SK-N-MC (cell line): ENCODE data around the gene VPS36.
A peak's percentile ranks its signal among the peaks of the same experiment; 100 is the strongest.
"Not testable (repeated sequence)": the region's sequence is repeated elsewhere in the genome, so short reads cannot be mapped to it uniquely, and the experiment has no call there.

Source experiments
- DNase-seq: peaks from one replicate; pipeline ENCODE4 v3.0.0-alpha.2; 2011; ENCODE audit warnings: low read depth, low spot score
- H3K27ac ChIP-seq: fragments of 200-600 bp; sonication (generic); 2 replicates; pipeline ENCODE4 v1.5.1; 2016; ENCODE audit warnings: mixed run types
- H3K36me3 ChIP-seq: fragments of 200-600 bp; sonication (generic); 2 replicates; pipeline ENCODE4 v1.6.1; 2017; ENCODE audit warnings: antibody characterized with exemption, low read length, mixed read lengths; ENCODE audit not compliant: insufficient read depth
- H3K4me3 ChIP-seq: fragments of 200-600 bp; sonication (generic); 2 replicates; pipeline ENCODE4 v1.5.1; 2016
- H3K9ac ChIP-seq: fragments of 200-600 bp; sonication (generic); 2 replicates; pipeline ENCODE4 v1.8.0; 2017; ENCODE audit warnings: mixed run types, mixed read lengths; ENCODE audit not compliant: insufficient read length
- H3K9me3 ChIP-seq: fragments of 200-600 bp; sonication (generic); 2 replicates; pipeline ENCODE4 v1.6.1; 2017; ENCODE audit warnings: low read depth, mild to moderate bottlenecking, antibody characterized with exemption, low read length, moderate library complexity, mixed read lengths
- EZH2 ChIP-seq: fragments of 200-600 bp; sonication (generic); IDR thresholded peaks from one replicate; pipeline ENCODE4 v1.6.1; 2017; ENCODE audit warnings: antibody characterized with exemption
- FOXP2 ChIP-seq: optimal IDR thresholded peaks from 2 replicates; pipeline ENCODE3; 2011; ENCODE audit warnings: mild to moderate bottlenecking, moderate library complexity; ENCODE audit not compliant: insufficient read depth; ENCODE audit errors: extremely low read length, control extremely low read depth
- POLR2AphosphoS5 ChIP-seq: IDR thresholded peaks from 2 replicates; pipeline ENCODE4 v1.6.1; 2012; ENCODE audit warnings: mild to moderate bottlenecking, low read depth, low read length, borderline replicate concordance

VPS36 gene, protein sequence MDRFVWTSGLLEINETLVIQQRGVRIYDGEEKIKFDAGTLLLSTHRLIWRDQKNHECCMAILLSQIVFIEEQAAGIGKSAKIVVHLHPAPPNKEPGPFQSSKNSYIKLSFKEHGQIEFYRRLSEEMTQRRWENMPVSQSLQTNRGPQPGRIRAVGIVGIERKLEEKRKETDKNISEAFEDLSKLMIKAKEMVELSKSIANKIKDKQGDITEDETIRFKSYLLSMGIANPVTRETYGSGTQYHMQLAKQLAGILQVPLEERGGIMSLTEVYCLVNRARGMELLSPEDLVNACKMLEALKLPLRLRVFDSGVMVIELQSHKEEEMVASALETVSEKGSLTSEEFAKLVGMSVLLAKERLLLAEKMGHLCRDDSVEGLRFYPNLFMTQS

DNA sequence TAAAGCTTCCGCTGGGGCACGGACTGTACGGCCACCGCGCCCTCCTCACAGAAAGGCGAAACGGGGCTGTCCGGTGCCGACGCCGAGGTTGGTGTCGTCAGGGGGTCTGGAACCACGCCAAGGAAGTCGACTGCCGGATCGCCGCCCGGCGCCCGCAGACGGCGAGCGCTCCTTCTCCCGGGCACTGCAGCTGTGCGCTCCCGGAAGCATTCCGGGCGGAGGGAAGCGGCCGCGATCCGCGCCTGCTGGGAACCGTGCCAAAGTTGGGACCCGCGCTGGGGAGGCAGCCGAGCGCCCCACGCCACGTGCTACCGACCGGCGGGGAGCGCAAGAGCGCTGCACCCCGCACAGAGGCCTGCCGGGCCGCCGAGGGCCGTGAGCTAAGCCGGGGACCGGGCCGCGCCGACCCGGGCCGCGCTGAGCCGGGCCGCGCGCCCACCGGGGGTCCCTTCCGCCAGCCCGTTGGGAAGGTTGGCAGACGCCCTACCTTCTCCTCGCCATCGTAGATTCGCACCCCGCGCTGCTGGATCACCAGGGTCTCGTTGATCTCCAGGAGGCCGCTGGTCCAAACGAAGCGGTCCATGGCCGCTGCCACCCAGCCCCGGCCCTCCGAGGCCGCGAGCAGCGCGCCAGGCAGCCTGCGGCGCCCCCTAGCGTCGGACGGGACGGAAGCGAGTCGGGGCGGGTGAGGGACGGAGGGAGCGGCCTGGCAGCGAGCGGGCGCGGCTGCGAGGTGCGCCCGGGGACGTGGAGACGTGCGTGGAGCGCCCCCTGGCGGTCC is at the start of gene VPS36:
Gene VPS36, minus strand, starts transcription at position 623 of the 781 bp plus-strand sequence. Its CDS starts 40 bp downstream, at position 583.
- TF ChIP-seq FOXP2: peak; percentile 58
- TF ChIP-seq POLR2AphosphoS5: peak; percentile 80
- no peak for TF ChIP-seq EZH2
- Histone ChIP-seq H3K9ac (peak within 1 kb of the TSS; percentile 98), H3K27ac (peak within 1 kb of the TSS; percentile 89)

DNA sequence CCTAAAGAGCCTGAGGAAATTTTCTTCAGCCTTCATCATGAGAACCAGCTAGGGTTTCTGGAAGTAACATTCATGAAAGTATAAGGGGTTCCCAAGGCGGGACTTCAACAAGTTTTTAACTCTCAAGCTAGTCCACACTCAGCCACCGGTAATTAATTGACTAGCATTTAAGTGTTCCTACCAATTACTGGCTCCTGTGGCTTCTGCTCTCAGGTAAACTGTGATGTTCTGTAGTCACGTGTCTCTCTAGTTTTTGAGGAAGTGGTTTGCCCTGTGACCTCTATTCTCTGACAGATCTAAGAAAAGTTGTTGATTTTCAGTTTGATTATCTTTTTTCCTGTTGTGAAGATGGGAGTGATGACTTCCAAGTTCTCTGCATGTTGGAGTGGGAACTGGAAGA is 47.5 kb upstream of the VPS36 start:
- not testable (repeated sequence) for H3K4me3 ChIP-seq, H3K27ac ChIP-seq, H3K9me3 ChIP-seq, DNase-seq, H3K9ac ChIP-seq, H3K36me3 ChIP-seq

More for the DNA sequence above, at the start of gene VPS36:
- H3K4me3 ChIP-seq: peak within 1 kb of the TSS; percentile 94
- H3K36me3 ChIP-seq: peaks cover 5% of the 10 kb centered on the region
- H3K9me3 ChIP-seq: no peaks in the 10 kb centered on the region
- no peak for DNase-seq

DNA sequence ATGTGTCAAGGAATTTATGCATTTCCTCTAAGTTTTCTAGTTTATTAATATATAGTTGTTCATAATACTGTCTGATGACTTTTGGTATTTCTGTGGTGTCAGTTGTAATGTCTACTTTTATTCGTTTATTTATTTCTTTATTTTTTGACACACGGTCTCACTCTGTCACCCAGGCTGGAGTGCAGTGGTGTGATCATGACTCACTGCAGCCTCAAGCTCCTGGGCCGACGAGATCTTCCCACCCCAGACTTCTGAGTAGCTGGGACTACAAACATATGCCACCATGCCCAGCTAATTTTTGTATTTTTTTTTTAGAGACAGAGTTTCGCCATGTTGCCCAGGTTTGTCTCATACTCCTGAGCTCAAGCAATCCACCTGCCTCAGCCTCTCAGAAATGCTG is 43.8 kb upstream of the VPS36 start:
- not testable (repeated sequence) for H3K9me3 ChIP-seq, DNase-seq, H3K9ac ChIP-seq, H3K36me3 ChIP-seq, H3K27ac ChIP-seq, H3K4me3 ChIP-seq

DNA sequence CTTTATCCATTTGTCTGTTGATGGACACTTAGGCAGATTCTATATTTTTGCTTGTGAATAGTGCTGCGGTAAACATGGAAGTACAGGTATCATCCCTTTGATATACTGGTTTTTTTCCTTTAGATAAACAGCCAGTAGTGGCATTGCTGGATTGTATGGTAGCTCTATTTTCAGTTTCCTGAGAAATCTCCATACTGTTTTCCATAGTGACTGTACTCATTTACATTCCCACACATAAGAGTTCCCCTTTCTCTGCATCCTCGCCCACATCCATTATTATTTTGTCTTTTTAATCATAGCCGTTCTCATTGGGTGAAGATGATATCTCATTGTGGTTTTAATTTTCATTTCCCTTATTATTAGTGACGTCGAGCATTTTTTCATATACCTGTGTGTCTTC is 40.6 kb upstream of the VPS36 start:
- not testable (repeated sequence) for DNase-seq, H3K27ac ChIP-seq, H3K4me3 ChIP-seq, H3K9me3 ChIP-seq, H3K9ac ChIP-seq, H3K36me3 ChIP-seq

DNA sequence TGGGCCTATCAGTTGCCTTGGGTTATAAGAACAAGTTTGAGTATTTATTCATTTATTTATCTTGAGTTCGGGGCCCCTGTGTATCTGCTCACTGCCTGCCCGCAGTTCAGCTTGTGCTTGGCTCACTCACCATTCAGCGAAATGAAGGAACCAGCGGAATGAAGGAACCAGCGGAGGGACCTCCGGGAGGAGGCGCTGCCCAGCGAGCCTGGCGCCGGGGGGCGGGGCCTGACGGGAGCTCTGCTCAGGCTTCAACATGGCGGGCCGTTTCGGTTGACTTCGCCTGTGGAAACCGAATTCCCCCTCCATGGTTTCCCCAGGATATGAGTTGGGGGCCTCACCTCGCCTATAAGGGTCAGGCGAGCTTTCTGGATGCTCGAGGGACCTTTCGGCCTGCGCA is 38.3 kb upstream of the VPS36 start:
- DNase-seq, H3K4me3 ChIP-seq, H3K9me3 ChIP-seq, H3K36me3 ChIP-seq, H3K27ac ChIP-seq, H3K9ac ChIP-seq: not testable (repeated sequence)

DNA sequence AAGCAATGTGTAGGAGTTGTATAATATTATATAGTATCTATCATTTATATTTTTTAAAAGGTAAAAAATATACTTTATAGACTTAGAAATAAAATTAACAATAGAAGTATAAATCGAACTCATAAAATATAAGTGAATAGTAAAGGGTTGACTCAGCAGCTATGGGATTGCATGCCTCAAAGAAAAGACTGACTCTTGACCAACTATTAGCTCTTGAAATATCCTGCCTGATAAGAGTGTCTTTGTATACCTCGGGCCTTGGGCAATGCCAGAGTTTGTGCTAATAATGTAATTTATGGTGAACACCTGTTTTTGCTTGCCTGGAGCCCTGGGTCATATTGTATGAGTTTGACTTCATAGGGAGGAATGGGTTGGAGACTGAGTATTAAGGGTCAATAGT is 36.6 kb upstream of the VPS36 start:
- not testable (repeated sequence) for H3K27ac ChIP-seq, H3K36me3 ChIP-seq, H3K9ac ChIP-seq, DNase-seq, H3K9me3 ChIP-seq, H3K4me3 ChIP-seq

DNA sequence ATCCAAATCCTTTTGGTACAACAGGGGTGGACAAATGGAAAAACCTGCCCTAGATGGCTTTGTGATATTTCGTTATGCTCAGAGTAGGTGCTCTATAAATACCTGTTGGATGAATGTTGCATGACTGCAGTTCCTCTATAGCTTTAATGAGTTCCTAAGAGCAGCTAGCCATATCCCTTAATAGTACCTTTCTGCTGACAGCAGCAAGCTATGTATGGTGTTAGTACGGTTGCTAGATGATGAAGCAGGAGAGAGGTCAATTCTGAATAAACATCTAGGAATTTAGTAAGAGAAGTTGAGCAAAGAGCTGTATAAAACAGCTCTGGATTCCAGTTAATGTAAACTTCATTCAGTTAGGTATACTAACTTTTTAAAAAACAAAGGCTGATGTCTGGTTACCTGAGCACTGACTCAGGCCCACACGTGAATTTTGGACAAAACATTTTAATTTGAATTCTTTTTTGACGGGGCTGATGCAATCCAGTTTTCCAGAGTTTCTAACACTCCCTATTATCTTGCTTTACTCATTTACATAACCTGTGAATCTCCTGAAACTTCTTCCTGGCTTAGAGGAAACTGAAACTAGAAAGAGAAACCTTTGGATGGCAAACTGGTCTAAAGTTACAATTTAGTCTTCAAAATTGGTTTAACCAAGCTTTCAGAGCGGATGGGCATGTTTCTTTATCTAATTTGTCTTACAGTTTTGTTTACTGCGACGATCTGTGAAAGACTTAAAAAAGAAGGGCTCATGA is 30.4 kb upstream of the VPS36 start:
- peaks cover 16% of the 10 kb centered on the region for H3K36me3 ChIP-seq
- not testable (repeated sequence) for H3K27ac ChIP-seq, H3K4me3 ChIP-seq, DNase-seq, H3K9me3 ChIP-seq, H3K9ac ChIP-seq

DNA sequence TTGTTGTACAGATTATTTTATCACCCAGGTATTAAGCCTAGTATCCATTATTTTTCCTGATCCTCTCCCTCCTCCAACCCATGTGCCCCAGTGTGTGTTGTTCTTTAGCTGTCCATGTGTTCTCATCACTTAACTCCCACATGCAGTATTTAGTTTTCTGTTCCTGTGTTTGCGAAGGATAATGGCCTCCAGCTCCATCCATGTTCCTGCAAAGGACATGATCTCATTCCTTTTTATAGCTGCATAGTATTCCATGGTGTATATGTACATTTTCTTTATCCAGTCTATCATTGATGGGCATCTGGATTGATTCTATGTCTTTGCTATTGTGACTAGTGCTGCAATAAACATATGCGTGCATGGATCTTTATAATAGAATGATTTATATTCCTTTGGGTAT is 18.1 kb upstream of the VPS36 start:
- H3K9ac ChIP-seq, H3K9me3 ChIP-seq, H3K4me3 ChIP-seq, DNase-seq, H3K27ac ChIP-seq: not testable (repeated sequence)
- H3K36me3 ChIP-seq: peaks cover 84% of the 10 kb centered on the region

DNA sequence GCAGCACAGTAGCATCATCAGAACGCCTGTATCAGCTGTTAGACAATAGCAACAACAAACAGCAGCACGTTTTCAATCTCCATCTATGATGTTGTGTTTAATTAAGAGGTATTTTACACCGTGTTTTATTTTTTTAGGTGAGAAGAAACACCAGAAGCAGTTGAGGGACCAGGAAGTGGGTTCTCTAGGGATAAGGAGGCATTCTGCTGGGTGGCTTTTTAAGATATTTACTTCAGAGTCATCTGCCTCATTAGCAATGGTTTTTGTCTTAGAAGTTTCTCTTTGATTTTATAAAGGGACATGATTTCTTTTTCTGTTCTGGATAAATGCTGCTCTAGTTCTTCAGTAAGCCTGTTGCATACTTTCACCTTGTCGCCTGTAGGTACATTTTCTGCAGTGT is 13.1 kb upstream of the VPS36 start:
- TF ChIP-seq POLR2AphosphoS5 (no peak), FOXP2 (no peak), EZH2 (no peak)
- H3K27ac ChIP-seq: no peak overlapping the region
- H3K9me3 ChIP-seq: no peaks in the 10 kb centered on the region
- H3K9ac ChIP-seq: no peak overlapping the region
- no peak overlapping the region for H3K4me3 ChIP-seq
- peaks cover 98% of the 10 kb centered on the region for H3K36me3 ChIP-seq
- DNase-seq: no peak
